HG03025 (cell line): ENCODE measurements around the gene MYNN.
A peak's percentile ranks its signal among the peaks of the same experiment; 100 is the strongest.

Experiments used
- ATAC-seq: cut with Tn5 transposase; IDR thresholded peaks from one replicate; pipeline ENCODE4 v1.9.1; 2021; ENCODE audit warnings: mild to moderate bottlenecking, moderate library complexity; ENCODE audit not compliant: unreplicated experiment, low FRiP score

Gene MYNN

DNA sequence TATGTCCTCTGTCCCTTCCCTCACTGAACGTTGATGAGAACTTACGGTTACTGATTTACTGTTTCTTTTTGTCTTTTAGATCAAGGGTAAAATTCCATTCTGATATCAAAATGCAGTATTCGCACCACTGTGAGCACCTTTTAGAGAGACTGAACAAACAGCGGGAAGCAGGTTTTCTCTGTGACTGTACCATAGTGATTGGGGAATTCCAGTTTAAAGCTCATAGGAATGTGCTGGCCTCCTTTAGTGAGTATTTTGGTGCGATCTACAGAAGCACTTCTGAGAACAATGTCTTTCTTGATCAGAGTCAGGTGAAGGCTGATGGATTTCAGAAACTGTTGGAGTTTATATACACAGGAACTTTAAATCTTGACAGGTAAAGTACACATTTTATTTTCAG lies 990 bp downstream of the MYNN start:
- ATAC-seq, result no peak

DNA sequence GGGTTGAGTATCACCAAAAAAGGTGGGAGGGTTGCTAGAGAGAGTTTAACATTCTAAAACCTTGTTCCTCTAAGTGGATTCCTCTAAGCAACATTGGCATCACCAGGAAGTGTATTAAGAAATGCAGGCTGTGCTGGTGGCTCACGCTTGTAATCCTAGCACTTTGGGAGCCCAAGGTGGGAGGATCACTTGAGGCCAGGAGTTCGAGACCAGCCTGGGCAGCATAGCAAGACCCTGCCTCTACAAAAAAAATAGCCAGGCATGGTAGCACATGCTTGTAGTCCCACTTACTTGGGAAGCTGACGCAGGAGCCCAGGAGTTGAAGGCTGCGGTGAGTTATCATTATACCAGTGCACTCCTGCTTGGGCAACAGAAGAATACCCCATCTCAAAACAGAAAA lies 4.6 kb downstream of the MYNN start:
- no peak for ATAC-seq

DNA sequence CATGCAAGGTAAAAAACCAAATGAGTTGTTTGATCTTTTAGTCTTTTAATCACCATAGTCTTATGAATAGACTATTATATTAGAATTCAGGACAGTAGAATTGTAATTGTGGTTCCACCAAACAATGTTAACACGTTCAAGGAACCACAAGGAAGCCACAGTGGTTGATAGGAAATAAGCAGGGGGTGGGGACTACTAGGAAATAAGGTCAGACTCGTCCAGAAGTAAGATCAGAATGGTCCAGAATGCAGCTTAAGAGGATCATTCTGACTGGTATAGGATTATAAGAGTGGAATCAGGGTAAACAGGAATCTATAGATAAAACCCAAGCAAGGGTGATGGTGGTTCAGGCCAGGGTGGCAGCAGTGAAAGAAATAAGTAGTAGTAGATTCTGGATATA lies 7.5 kb downstream of the MYNN start:
- ATAC-seq, result no peak

DNA sequence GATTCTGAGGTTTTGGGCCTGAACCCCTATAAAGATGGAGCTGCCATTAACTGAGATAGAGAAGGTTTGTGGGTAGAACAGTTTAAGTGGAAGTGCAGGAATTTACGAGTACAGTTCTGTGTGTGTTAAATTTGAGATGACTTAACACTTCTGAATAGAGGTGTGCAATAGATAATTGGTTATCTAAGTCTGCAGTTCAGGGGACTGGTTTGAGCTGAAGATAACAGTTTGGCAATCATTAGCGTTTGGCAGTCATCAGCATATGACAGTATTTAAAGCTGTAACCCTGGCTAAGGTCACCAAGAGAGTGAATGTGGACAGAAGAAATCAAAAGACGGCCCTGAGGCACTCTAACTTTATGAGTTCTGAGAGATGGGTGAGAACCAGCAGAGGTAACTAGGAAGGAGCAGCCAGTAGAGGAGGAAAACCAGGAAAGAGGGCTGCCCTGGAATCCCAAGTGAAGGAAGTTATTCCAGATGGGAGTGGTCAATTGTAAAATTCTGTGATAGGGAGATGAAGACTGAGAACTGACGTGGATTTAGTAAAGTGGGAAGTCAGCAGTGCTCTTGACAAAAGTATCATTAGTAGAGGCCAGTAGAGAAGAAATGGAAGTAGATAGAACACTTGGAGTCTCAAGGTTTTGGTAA lies 8.1 kb downstream of the MYNN start:
- ATAC-seq, result no peak

DNA sequence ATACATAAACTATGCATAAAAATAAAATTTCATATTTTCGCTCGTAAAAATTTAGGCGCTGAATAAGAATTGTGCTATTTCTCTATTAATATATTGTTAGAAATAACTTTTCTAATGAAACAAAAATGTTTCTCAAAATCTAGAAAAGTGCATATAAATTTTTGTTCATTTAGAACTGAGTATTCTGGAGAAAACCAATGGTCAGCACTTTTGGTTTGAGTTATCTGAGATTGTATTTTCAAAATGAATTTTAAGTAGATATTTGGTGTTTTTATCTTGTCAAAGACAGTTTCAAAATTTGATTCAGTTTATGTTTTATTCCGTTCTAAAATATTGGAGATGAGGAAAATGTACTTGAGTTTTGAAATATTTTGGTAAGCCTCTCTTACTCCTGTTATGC lies 13.9 kb downstream of the MYNN start:
- no peak for ATAC-seq

DNA sequence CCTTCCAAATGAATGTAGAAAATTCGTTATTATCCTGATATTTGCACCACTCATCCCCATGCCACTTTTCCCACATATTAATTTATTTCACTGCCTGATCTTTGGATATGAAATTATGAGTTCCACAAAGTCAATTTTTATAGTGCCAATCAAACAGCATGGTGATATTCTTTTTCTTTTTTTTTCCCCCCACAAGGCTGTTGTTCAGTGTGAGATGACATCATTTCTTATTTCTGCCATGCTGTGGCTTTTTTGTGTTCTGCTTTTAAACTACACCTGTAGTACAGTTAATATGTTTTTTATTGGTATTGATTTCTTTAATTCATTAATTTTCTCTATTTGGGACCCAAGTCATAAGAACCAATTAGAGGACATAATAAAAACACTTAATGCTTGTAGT lies 14.6 kb downstream of the MYNN start:
- no peak for ATAC-seq

DNA sequence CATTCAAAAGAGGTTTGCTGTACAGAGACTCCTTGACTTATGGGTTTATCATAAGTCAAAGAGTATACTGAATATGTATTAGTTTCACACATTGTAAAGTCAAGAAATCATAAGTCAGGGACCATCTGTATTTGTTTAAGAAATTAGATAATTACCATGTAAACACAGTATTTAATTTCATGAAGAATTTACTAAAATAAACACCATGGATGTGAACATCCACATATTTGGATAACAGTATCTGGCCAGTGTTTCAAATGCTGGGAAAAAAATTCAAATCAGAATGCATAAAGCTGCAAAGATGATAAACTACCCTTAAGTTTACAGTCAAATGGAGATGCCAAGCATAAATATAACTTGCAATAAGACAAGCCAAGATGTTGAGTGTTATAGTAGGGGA lies 17.0 kb downstream of the MYNN start:
- no peak for ATAC-seq

DNA sequence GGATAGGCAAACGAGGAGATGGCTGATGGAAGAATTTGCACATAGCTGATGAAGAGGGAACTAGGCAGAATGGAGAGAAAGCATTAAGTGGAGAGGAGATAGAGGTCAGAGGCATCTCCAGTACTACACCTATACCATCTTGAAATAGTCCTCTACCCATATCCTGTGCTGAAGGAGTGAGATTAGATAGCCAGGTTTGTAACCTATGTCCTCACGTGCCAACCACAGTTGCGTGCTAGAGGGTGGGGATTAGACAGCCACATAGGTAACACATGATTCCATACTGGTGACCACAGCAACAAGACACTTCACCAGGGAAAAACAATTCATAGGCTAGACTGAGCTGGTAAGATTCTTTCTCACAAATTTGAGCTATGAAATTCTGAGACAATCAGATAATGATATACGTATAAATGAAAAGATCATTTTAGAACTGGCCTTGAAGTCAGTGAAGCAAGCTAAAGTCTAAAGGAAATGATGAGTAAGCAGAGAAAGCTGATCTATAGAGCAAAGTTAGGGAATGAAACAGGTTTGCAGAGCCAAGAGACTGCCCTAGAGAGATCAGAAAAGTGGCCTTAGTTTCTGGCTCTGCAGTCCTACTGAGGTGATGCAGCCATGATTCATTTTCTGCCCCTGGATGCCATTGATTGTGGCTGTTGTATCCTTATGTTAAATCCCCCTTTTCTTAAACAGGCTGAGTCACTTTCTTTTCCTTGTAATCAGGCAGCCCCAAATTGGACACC lies 17.7 kb downstream of the MYNN start:
- no peak for ATAC-seq

DNA sequence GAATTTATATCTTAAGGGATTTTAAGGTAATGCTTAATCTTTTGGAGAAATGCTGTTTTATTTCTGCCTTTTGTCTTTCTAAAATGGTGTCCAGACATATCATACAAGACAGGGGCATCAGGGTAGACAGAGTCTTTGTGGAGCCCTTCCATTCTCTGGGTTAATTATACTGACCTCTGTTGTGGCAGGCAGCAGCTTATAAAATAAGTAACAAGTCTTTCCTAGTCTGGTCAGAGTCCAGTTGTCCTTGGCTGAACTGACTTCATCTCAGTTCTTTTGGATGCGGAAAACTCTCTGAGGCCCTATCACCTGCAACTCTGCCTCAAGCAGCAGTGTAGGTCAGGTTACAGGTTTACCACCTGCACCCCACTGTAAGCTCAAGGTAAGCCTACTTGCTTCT lies 19.2 kb downstream of the MYNN start:
- ATAC-seq, result no peak

DNA sequence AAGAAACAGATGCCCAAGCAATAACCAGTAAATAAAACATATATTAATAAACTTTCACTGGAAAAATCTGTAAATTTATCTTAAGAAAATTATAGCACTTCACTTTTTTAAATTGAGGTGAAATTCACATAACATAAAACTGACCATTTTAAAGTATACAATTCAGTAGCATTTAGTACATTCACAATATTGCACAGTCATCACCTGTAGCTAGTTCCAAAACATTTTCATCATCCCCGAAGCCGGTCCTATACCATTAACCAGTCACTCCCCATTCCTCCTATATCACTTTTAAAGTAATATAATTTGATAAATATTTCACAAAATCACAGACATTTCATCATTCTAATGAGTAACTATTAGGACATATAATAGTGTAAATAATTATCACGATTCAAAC lies 31.5 kb downstream of the MYNN start:
- no peak for ATAC-seq

DNA sequence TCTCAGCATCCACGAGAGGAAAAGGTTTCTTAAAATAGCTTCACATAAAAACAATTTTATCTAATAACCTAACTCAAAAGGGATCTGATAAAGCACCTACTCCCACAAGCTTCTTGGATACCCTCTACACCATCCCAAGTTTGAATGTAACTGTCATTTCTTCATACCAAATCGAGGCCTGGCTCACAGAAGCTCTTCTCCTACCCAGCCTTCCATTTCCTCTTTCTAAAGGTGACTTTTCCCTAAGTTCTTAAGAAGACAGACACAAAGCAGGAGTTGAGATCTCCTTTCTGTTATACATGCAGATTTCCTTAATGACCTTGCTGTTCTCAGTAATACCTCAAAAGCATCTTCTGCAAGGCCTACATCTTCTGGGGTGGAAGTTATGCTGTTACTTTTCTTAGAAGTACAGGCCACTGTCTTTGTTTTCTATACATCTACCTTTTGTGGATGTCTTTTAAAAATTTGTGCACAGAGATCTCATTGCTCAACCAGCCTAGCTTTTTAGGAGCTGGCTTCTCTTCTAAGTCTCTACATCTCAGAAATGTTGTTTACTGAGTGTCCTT lies 36.1 kb downstream of the MYNN start:
- no peak for ATAC-seq

DNA sequence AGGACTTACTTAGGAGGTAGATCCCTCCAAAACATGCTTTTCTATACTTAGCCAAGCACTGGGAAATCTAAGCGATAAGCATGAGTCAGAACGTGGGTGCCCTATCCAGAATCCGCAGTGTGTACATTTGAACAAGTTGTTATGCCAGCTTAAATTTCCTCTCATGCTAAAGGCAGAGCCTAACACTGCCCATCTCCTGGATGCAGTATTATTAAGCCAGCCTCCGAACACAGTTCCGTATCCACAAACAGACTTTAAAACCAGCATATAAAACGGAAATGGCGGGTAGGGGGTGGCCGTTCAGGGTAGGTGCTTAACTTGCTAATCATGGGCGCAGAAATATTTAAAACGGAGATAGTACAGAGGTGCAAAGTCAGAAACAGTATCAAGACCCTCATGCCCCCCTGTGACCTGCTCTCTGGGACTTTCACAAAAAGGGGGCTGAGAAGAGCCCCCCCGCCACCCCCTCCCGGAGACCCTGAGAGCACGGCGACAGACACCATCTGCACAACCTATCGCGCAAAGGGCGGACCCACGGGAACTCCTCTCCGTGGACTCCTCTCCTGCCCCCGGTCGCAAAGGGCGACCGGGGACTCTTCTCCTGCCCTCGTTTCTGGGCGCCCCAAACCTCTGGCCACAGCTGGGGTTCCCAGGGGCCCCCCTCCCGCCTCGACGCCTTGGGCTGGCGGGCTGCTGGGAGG lies 38.6 kb downstream of the MYNN start:
- ATAC-seq, result peak; percentile 6

DNA sequence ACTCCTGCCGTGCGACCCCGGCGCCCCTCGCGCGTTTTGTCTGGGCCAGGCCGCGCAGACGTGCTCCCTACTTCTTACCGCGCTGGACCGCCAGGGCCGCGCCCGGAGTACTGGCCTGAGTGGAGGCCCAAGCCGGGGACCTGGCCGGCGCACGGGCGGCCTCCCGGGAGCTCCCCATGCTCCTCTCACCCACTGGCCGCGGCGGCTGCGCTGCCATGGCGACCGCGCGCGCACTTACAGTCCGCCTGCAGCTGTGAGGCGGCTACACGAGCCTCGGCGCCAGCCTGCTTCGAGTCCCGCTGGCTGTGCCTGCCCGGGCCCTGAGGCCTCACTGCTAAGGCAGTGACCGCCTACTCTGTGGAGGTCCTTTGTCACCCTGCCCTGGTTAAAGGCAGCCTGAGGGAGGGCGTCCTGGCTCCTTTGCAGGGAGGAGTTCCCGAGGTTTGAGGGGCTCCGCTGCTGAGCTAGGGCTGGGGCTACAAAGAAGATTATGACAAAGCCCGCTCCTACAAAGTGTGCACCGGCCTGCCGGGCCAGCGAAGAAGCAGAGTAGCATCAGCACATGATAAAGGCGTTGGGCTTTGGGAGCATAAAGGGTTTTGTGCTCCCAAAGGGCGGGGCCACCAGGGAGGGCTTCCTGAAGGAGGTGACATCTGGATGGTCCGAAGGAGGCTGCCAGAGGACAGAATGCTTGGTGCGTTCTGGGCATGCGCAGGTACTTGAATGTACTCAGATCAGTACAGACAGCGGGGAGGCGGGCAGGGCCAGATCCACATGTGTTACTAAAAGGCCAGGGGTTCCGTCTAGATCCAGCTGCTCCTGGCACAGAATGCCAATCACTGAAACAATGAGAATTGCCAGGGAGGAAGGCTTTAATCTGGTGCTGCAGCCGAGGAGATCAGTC lies 39.4 kb downstream of the MYNN start, which contains the start of the genes LRRC34 and LRRIQ4:
TSS of gene LRRC34 (minus strand) at position 573 of the 904 bp plus-strand sequence. CDS start at position 217, 356 bp downstream.
TSS of gene LRRIQ4 (plus strand) at position 539 of the 904 bp plus-strand sequence. CDS start 9,052 bp downstream, outside the sequence.
- peak; percentile 61 for ATAC-seq

DNA sequence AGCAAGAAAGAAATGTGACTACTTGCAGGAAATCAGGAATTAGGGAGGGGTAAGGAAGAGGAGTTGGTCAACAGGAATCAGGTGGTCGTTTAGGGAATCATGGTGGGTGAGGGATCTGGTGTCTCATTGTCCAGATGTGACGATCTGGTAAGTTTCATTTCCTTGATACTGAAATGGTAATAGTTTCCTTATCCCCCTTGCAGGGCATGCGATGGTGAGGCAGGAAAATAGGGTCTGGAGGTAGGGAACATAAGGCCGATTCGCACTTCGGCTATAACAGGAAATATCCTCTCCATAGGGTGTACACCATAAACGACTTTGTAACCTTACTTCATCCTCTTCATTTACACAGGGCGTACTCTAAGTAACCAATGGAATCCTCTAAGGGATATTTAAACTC lies 40.1 kb downstream of the MYNN start:
- ATAC-seq, result no peak

DNA sequence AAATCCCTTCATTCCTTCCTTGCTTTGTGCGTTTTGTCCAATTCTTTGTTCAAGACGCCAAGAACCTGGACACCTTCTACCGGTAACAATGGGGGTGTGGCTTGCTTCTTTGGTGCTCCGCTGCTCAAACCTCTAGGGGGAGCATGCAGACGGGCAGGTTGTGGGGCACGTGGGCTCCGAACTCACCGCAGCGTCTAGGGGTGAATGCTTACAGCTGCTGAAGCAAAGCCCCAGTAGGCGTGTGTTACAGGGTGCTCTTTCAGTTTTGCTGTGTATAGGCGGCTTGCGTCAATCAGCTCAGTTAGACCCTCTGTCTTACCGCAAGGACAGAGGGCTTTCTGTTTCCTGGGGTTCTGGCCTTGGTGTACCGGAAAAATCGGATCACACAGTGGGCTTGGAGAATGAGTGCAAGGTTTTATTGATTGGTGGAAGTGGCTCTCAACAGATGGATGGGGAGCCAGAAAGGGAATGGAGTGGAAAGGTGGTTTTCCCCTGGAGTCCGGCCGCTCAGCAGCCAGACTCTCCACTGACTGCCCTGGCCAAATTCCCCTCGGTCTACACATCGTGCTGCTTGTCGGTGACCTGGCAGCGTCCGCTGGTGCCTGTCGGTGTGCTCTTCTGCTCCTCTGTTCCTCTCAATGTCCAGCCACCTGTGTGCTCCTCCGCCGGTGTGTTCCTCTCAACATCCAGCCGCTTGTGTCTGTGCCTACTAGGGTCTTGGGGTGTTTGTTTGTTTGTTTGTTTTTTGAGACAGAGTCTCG lies 40.7 kb downstream of the MYNN start:
- ATAC-seq, result peak; percentile 87

DNA sequence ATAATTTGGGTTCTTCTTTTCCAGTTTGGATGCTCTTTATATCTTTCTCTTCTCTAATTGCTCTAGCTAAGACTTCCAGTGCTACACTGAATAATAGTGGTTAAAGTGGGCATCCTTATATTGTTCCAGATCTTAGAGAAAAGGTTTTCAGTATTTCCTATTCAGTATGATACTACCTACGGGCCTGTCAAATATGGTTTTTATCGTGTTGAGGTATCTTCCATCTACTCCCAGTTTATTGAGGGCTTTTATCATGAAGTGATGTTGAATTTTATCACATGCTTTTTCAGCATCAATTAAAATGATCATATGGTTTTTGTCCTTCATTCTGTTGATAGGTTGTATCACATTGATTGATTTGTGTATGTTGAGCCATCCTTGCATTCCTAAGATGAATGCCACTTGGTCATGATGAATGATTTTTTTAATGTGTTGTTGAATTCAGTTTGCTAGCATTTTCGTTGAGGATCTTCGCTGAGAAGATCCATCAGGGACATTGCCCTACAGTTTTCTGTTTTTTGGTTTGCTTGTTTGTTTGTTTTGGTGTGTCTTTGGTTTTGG lies 42.5 kb downstream of the MYNN start:
- no peak for ATAC-seq

DNA sequence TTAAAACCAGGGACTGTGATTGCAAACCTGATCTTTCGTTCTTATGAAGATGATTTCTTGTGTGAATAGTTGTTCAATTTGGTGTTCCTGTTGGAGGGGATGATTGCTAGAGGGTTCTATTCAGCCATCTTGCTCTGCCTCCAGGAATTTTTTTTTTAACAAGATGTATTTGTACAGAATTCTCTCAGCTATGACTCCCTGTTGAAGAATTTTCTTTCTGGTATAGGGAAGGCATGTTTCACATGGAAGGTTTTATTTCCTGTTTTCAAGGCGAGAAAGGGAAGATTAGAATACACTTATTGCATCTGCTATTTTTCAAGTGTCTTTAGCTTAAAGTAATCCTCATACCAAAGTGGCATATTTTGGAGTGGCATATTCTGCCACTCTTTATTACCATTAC lies 45.1 kb downstream of the MYNN start:
- no peak for ATAC-seq

DNA sequence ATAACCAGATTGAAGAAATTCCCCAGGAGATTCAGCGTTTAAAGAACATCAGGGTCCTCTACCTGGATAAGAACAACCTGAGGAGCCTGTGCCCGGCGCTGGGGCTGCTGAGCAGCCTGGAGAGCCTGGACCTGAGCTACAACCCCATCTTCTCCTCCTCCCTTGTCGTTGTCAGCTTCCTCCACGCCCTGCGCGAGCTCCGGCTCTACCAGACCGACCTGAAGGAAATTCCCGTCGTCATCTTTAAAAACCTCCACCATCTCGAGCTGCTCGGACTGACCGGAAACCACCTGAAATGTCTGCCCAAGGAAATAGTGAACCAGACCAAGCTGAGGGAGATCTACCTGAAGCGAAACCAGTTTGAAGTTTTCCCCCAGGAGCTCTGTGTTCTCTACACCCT lies 48.9 kb downstream of the MYNN start:
- no peak for ATAC-seq

DNA sequence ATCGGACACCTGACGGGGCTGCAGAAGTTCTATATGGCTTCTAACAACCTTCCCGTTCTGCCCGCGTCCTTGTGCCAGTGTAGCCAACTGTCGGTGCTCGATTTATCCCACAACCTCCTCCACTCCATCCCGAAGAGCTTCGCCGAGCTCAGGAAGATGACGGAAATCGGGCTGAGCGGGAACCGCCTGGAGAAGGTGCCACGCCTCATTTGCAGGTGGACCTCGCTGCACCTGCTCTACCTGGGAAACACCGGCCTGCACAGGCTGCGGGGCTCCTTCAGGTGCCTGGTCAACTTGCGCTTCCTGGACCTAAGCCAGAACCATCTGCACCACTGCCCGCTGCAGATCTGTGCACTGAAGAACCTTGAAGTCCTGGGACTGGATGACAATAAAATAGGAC lies 49.3 kb downstream of the MYNN start:
- ATAC-seq, result no peak
